H9 (cell line): ENCODE results near the gene LCE3B. TPM values are rescaled to one million over a fixed set of nuclear protein-coding genes. Genes with fewer than 3 reads are reported as not detected.

Experiments used
- DNase-seq: peaks from one replicate; pipeline ENCODE4 v3.0.0-alpha.2; 2017
- H2AFZ ChIP-seq: one replicate; pipeline ENCODE4 v1.6.1; 2013; ENCODE audit warnings: mild to moderate bottlenecking, low read length, control low read depth, moderate library complexity
- H2AK5ac ChIP-seq: 2 replicates; pipeline ENCODE4 v1.6.1; 2013; ENCODE audit warnings: low read length, control low read depth, mixed read lengths; ENCODE audit not compliant: insufficient read length
- H2BK120ac ChIP-seq: one replicate; pipeline ENCODE4 v1.6.1; 2013; ENCODE audit warnings: low read depth, mild to moderate bottlenecking, low read length, control low read depth, inconsistent platforms; ENCODE audit not compliant: poor library complexity, severe bottlenecking
- H2BK12ac ChIP-seq: 2 replicates; pipeline ENCODE4 v1.6.1; 2013; ENCODE audit warnings: low read length, control low read depth, mixed read lengths, low read depth; ENCODE audit not compliant: insufficient read length
- H2BK15ac ChIP-seq: 2 replicates; pipeline ENCODE4 v1.6.1; 2013; ENCODE audit warnings: low read depth, low read length, control low read depth
- H2BK20ac ChIP-seq: one replicate; pipeline ENCODE4 v1.6.1; 2013; ENCODE audit warnings: low read depth, mild to moderate bottlenecking, low read length, control low read depth, inconsistent platforms; ENCODE audit not compliant: poor library complexity, severe bottlenecking
- H2BK5ac ChIP-seq: 2 replicates; pipeline ENCODE4 v1.6.1; 2013; ENCODE audit warnings: low read length, control low read depth, mixed read lengths; ENCODE audit not compliant: insufficient read length
- H3K14ac ChIP-seq: 2 replicates; pipeline ENCODE4 v1.6.1; 2013; ENCODE audit warnings: low read length, control low read depth; ENCODE audit not compliant: insufficient read depth
- H3K18ac ChIP-seq: 2 replicates; pipeline ENCODE4 v1.6.1; 2013; ENCODE audit warnings: low read depth, mild to moderate bottlenecking, mixed read lengths, low read length, control low read depth; ENCODE audit not compliant: insufficient read length
- H3K23ac ChIP-seq: 2 replicates; pipeline ENCODE4 v1.6.1; 2013; ENCODE audit warnings: low read length, control low read depth, mixed read lengths, low read depth; ENCODE audit not compliant: insufficient read length
- H3K23me2 ChIP-seq: 2 replicates; pipeline ENCODE4 v1.6.1; 2013; ENCODE audit warnings: low read depth, mild to moderate bottlenecking, mixed read lengths, low read length, control low read depth; ENCODE audit not compliant: insufficient read length, poor library complexity, severe bottlenecking
- H3K27ac ChIP-seq: 2 replicates; pipeline ENCODE4 v1.5.1; 2013; ENCODE audit warnings: low read length, control low read depth, mixed read lengths, low read depth; ENCODE audit not compliant: insufficient read length
- H3K27me3 ChIP-seq: 2 replicates; pipeline ENCODE4 v1.6.1; 2013; ENCODE audit warnings: low read length, control low read depth, inconsistent platforms; ENCODE audit not compliant: insufficient read depth
- H3K4ac ChIP-seq: 2 replicates; pipeline ENCODE4 v1.6.1; 2013; ENCODE audit warnings: low read depth, mild to moderate bottlenecking, control low read depth, inconsistent platforms, low read length, moderate library complexity
- H3K4me1 ChIP-seq: 2 replicates; pipeline ENCODE4 v1.6.1; 2013; ENCODE audit warnings: low read length, control low read depth, inconsistent platforms; ENCODE audit not compliant: insufficient read depth
- H3K4me2 ChIP-seq: 2 replicates; pipeline ENCODE4 v1.6.1; 2013; ENCODE audit warnings: low read length, control low read depth, mixed read lengths; ENCODE audit not compliant: insufficient read length, insufficient read depth
- H3K56ac ChIP-seq: 2 replicates; pipeline ENCODE4 v1.6.1; 2013; ENCODE audit warnings: low read depth, mild to moderate bottlenecking, mixed read lengths, low read length, control low read depth; ENCODE audit not compliant: insufficient read length
- H3K79me1 ChIP-seq: 2 replicates; pipeline ENCODE4 v1.6.1; 2013; ENCODE audit warnings: low read depth, mild to moderate bottlenecking, moderate library complexity, low read length, control low read depth, inconsistent platforms; ENCODE audit not compliant: insufficient read depth, poor library complexity, severe bottlenecking
- H3K79me2 ChIP-seq: 2 replicates; pipeline ENCODE4 v1.6.1; 2013; ENCODE audit warnings: low read length, control low read depth, inconsistent platforms; ENCODE audit not compliant: insufficient read depth
- H3K9ac ChIP-seq: 2 replicates; pipeline ENCODE4 v1.6.1; 2013; ENCODE audit warnings: low read length, control low read depth, mixed read lengths; ENCODE audit not compliant: insufficient read length; ENCODE audit errors: extremely low read depth
- H3K9me3 ChIP-seq: one replicate; pipeline ENCODE4 v1.6.1; 2013; ENCODE audit warnings: low read depth, low read length, inconsistent platforms; ENCODE audit not compliant: control insufficient read depth
- H3T11ph ChIP-seq: one replicate; pipeline ENCODE4 v1.6.1; 2013; ENCODE audit warnings: mild to moderate bottlenecking, low read length, control low read depth, inconsistent platforms
- H4K20me1 ChIP-seq: one replicate; pipeline ENCODE4 v1.6.1; 2013; ENCODE audit not compliant: control insufficient read depth, insufficient read length, insufficient read depth
- H4K5ac ChIP-seq: 2 replicates; pipeline ENCODE4 v1.6.1; 2013; ENCODE audit warnings: low read depth, mild to moderate bottlenecking, mixed read lengths, low read length, control low read depth; ENCODE audit not compliant: insufficient read length
- H4K8ac ChIP-seq: replicated peaks from 2 replicates; pipeline ENCODE4 v1.6.1; 2013; ENCODE audit warnings: low read length, control low read depth, mixed read lengths, low read depth; ENCODE audit not compliant: insufficient read length
- H4K91ac ChIP-seq: 2 replicates; pipeline ENCODE4 v1.6.1; 2013; ENCODE audit warnings: low read depth, mild to moderate bottlenecking, moderate library complexity, mixed read lengths, low read length, control low read depth; ENCODE audit not compliant: insufficient read length
- H3K27ac Mint-ChIP-seq, 3 experiments: 2 replicates in 2 of 3; 3 replicates in 1 of 3; pipeline ENCODE4 v1.8.0; 2020 to 2021; ENCODE audit warnings: mixed read lengths in 3 of 3, mild to moderate bottlenecking in 1 of 3, moderate library complexity in 1 of 3
- H3K27me3 Mint-ChIP-seq: 2 replicates; pipeline ENCODE4 v1.8.0; 2021; ENCODE audit warnings: low read depth, mild to moderate bottlenecking, moderate library complexity, mixed read lengths
- H3K36me3 Mint-ChIP-seq, 3 experiments: 2 replicates in 2 of 3; 3 replicates in 1 of 3; pipeline ENCODE4 v1.8.0; 2020 to 2021; ENCODE audit warnings: low read depth in 3 of 3, mixed read lengths in 3 of 3; ENCODE audit not compliant: insufficient read depth in 1 of 3
- H3K4me1 Mint-ChIP-seq, 2 experiments: 2 replicates each; pipeline ENCODE4 v1.8.0; 2020; ENCODE audit warnings: mixed read lengths in 2 of 2
- H3K4me3 Mint-ChIP-seq, 2 experiments: 2 replicates in 1 of 2; 3 replicates in 1 of 2; pipeline ENCODE4 v1.8.0; 2020 to 2021; ENCODE audit warnings: mild to moderate bottlenecking in 2 of 2, mixed read lengths in 2 of 2, moderate library complexity in 1 of 2
- H3K9me3 Mint-ChIP-seq, 2 experiments: 2 replicates in 1 of 2; 3 replicates in 1 of 2; pipeline ENCODE4 v1.8.0; 2020; ENCODE audit warnings: mild to moderate bottlenecking in 2 of 2, mixed read lengths in 2 of 2, moderate library complexity in 1 of 2
- CTCF ChIP-seq: fragments of 200-600 bp; sonication (generic); conservative IDR thresholded peaks from 3 replicates; pipeline ENCODE4 v1.8.0; 2021; ENCODE audit warnings: antibody characterized with exemption, mild to moderate bottlenecking
- WGBS: extraction: QIAGEN DNeasy Blood & Tissue Kit; methylation state at CpG from one replicate; pipeline ENCODE4 v1.1.7; 2013; ENCODE audit warnings: missing lambda C conversion rate, low lambda C conversion rate, mixed read lengths; ENCODE audit not compliant: insufficient read length; ENCODE audit errors: extremely low coverage; 5-methylcytosine and 5-hydroxymethylcytosine counted together
- total RNA-seq: library from RNA; stranded (reverse); gene quantifications from 2 replicates; pipeline ENCODE4 v1.2.1, GENCODE V29; 2021

Gene LCE3B
- total RNA-seq, 1 experiment from 2014 or later, result not detected

GRCh38 chr1:152656459-152656858, 42.8 kb downstream of the LCE3B start:
- DNase-seq, result no peak
- H3K18ac ChIP-seq, result no peak overlapping the region
- H3K79me1 ChIP-seq, result no peaks in the 10 kb centered on the region
- no peak overlapping the region for H3K9ac ChIP-seq
- H3T11ph ChIP-seq, result no peak overlapping the region
- no peak overlapping the region for H3K23ac ChIP-seq
- no peak overlapping the region for H3K56ac ChIP-seq
- H2BK15ac ChIP-seq, result no peak overlapping the region
- H3K4me3 Mint-ChIP-seq, result no peak overlapping the region
- no peaks in the 10 kb centered on the region for H3K4me1 ChIP-seq
- no peak overlapping the region for H2BK5ac ChIP-seq
- no peak overlapping the region for H3K27ac ChIP-seq
- no peak overlapping the region for H4K8ac ChIP-seq
- no peaks in the 10 kb centered on the region; the same call in 1 of the 2 replicates for H3K27me3 Mint-ChIP-seq
- no peak overlapping the region for H4K91ac ChIP-seq
- no peak overlapping the region for H3K14ac ChIP-seq
- H3K9me3 ChIP-seq, result peaks cover 83% of the 10 kb centered on the region
- H2BK12ac ChIP-seq, result no peak overlapping the region
- no peak overlapping the region for H3K27ac Mint-ChIP-seq
- no peak overlapping the region for H2BK120ac ChIP-seq
- H3K4ac ChIP-seq, result no peak overlapping the region
- no peaks in the 10 kb centered on the region for H3K27me3 ChIP-seq
- no CpG with 5 or more reads among the region's 2 CpGs for WGBS
- H3K4me1 Mint-ChIP-seq, result no peaks in the 10 kb centered on the region
- peaks cover 0 to 23% (median 4%) of the 10 kb centered on the region in 3 experiments; a peak in 4 of 7 replicates for H3K36me3 Mint-ChIP-seq
- no peak overlapping the region for H4K5ac ChIP-seq
- H3K4me2 ChIP-seq, result no peak overlapping the region
- H4K20me1 ChIP-seq, result no peaks in the 10 kb centered on the region
- no peak overlapping the region for H2AK5ac ChIP-seq
- H3K79me2 ChIP-seq, result no peaks in the 10 kb centered on the region
- H2BK20ac ChIP-seq, result no peak overlapping the region
- no peak for TF ChIP-seq CTCF
- H3K9me3 Mint-ChIP-seq, result peaks cover 90 to 94% of the 10 kb centered on the region in 2 experiments
- no peaks in the 10 kb centered on the region for H3K23me2 ChIP-seq
- H2AFZ ChIP-seq, result no peak overlapping the region
